A549 (cell line): Measurements from ENCODE around the gene ABTB1.

Experiments
- BHLHE40 ChIP-seq: IDR thresholded peaks from 2 replicates; pipeline ENCODE4 v1.6.1; 2012; ENCODE audit warnings: low read depth, low read length, inconsistent platforms
- CTCF ChIP-seq: fragments of >200 bp; sonication (Bioruptor Twin); formaldehyde crosslinking; IDR thresholded peaks from 3 replicates; pipeline ENCODE4 v1.5.1; 2016
- KDM5A ChIP-seq: fragments of 200-600 bp; sonication (generic); IDR thresholded peaks from 2 replicates; pipeline ENCODE4 v1.6.1; 2016; ENCODE audit warnings: antibody characterized with exemption, mild to moderate bottlenecking
- MYC ChIP-seq: IDR thresholded peaks from 2 replicates; pipeline ENCODE4 v1.6.1; 2012; ENCODE audit warnings: mild to moderate bottlenecking, inconsistent platforms, low read length, improper control_type of control experiment, borderline replicate concordance
- NR3C1 ChIP-seq: fragments of >200 bp; sonication (Bioruptor Twin); formaldehyde crosslinking; IDR thresholded peaks from 3 replicates; pipeline ENCODE4 v1.6.1; 2017
- POLR2A ChIP-seq: IDR thresholded peaks from 2 replicates; pipeline ENCODE4 v1.6.1; 2012; ENCODE audit warnings: mild to moderate bottlenecking, low read length
- RCOR1 ChIP-seq: fragments of 150-350 bp; IDR thresholded peaks from 2 replicates; pipeline ENCODE4 v1.6.1; 2014; ENCODE audit warnings: antibody characterized with exemption, low read length, low read depth
- SMC3 ChIP-seq: fragments of >200 bp; sonication (Bioruptor Twin); formaldehyde crosslinking; IDR thresholded peaks from 3 replicates; pipeline ENCODE4 v1.6.1; 2018; ENCODE audit warnings: inconsistent platforms
- USF2 ChIP-seq: fragments of 450-650 bp; IDR thresholded peaks from 2 replicates; pipeline ENCODE4 v1.6.1; 2014; ENCODE audit warnings: antibody characterized with exemption

GRCh38 chr3:127699416-127700300 is 26.9 kb downstream of the ABTB1 start:
- TF ChIP-seq KDM5A (no peak), USF2 (no peak), POLR2A (no peak), SMC3 (no peak), MYC (no peak), CTCF (no peak), NR3C1 (no peak), RCOR1 (no peak), BHLHE40 (no peak)
